ENCODE results near the gene SPTLC1.

The SPTLC1 gene

DNA sequence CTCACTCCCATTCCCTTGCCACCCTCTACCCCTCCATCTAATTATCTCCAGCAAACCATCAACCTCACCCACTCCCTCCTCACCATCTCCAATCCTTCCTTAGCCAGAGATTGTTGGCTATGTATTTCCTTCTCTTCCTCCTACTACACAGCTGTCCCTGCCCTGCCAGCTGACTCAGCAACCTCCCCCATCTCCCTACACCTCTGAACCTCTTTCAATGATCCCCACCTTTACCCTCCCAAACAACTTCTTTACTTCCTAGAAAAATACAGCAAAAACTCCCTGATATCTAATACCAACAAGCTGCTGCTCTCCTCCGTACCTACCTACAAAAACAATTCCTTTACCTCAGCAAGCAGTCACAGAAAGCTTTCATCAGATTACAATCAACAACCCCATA lies 37.3 kb downstream of the SPTLC1 start:
- DNase-seq, result no peak

GRCh38 chr9:92071634-92072033 lies 43.6 kb downstream of the SPTLC1 start:
- DNase-seq, result no peak

GRCh38 chr9:92066168-92066567 lies 49.0 kb downstream of the SPTLC1 start:
- DNase-seq, result no peak

- DNase-seq, result no peak
Observed at GRCh38 chr9:92064711-92065110, 50.5 kb downstream of the SPTLC1 start.

- DNase-seq, result no peak
Observed at GRCh38 chr9:92061184-92061583, 54.0 kb downstream of the SPTLC1 start.

DNA sequence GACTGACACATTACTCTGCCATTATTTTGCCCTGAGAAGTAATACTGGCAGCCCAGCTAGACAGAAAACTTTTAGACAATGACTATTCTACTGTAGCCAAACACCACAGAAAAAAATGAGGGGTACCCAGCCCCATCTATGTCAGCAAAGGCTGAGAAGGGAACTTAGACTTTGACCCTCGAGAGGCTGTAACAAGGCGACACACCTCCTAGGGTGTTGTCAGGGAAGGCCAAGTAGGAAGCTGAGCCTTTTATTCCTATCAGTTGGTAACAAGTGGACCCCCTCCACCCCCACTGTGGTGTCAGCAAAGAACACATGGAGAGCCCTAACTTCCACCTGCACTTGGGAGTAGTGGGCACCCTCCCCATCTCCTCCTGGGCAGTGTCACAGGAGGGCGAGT lies 55.6 kb downstream of the SPTLC1 start:
- DNase-seq, result no peak

DNA sequence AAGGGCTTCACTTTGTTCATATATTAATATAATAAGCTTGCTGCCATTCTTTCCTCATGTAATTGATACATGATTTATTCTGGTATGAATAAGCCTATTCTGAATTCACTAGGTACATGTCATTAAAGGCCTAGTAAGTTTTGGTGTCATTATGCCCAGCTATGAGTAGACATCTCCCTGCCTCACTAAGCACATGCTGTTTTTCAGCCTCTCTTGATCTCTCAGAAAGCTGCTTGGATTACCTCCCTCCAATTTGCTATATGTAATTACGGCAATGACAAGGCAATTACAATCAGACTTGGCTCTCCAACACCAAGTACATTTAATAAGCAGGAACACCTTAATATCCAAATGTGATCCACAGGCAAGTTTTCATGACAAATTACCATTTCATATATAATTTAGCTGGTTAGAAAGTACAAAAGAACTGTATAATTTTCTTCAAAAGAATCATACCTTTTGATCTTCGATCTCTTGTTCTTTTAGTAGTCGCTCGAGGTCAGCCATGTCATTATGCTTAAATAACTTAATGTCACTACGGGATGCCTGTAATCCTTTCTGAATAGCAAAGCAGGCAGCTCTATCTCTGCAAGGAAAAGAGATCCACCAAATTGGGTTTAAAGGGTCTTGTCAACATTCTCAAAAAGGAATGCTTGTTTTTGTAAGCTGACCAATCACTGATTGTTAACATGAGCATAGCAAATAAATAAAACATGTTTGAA lies 56.3 kb downstream of the SPTLC1 start:
- DNase-seq, result no peak

DNA sequence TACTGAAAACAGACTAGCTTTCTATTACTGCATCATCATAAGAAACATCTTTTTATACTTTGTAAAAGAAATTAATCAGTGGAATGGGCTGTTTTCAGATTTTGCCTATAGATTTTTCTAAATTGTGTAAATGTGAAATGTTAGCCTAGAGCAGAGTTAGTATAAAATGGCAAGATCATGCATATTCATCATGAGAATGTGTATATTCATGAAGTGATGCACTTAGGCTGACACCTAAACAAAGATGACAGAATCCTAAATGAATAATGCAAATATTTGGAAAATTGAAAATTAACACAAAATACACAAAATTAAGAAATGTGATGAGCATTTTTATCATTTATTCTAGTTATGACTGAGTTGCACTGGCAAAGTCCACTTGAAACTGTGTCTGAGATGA lies 57.2 kb downstream of the SPTLC1 start:
- DNase-seq, result no peak

DNA sequence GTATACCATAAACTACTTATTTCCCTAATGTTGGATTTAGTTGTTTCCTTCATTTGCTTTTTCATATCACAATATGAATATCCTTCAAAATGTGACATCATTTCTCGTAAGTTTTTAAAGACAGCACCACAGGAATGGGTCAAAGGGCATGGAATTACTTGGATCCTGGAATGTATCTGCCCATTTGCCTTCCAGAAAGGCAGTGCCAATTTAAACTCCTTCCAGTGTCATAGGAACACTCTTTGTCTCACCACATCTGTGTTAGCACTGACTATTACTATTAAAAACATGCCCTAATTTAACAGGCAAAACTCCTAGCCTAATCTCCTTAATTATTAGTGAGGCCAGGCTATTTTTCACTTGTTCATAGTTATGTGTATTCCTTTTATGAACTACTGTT lies 58.0 kb downstream of the SPTLC1 start:
- DNase-seq, result no peak

GRCh38 chr9:92055624-92056023 lies 59.6 kb downstream of the SPTLC1 start:
- DNase-seq, result no peak

DNA sequence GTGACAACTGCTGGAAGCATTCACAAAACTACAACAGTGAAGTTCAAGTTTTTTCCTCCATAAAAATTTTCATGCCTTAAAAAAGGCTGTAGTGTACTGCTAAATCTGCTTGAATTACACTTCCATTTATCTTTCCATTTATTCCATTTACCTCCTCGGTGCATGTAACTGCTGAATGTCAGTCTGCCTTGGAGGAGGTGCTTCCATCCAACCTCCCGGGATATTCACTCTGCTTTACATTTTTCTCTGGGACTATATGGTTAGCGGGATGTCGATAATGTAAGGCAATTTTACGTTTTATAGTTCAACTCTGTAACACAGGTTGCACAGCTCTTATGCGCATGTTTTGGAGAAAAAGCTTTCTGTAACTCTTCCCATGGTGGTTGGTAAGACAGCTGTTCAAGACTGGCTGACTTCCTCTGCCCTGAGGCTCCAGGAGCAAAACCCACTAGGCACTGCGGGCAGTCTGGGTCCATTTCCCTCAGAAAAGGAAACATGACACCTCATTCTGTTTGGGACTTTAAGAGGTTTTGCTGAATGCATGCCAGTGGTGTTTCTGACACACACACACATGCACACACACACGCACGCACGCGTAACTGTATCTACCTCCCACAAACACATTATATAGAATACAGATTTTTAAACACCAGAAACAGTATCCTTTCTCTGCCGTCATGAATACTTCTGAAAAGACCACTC lies 66.1 kb downstream of the SPTLC1 start:
- no peak for DNase-seq

DNA sequence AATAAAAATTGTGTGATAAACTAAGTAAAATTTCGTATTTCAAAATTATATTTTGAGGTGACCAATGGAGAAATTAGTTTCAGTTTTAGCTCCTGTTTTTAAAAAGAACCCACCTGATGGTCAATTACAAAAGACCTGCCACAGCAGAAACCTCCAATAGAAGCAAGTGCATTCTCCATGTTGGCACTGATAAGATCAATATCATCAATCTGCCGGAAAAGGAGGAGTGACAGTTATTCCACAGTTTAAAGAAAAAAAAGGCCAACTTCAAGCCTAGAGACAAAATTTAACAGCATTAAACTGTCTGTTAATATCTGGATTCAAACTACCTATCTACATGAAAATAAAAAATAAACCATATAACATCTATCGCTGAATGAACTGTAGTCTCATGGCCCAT lies 67.7 kb downstream of the SPTLC1 start:
- no peak for DNase-seq

- DNase-seq, result no peak
Observed at GRCh38 chr9:92046676-92047075, 68.5 kb downstream of the SPTLC1 start.

DNA sequence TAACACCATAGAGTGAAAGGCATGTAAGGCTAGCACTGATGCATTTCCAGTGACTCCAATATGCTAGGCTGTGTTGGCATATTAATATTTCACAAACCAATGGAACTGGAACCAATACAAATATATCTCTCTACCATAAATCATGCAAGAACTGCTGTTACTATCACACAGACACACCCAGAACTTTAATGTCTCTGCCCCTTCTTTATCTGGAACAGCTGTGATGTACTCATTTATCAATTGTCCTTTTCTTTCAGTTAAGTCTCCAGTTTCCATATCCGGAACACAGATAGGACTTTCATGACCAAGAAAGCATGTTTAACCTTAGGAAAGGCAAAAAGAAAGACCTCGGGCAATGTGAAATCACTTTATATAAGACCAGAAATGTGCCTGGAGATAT lies 70.3 kb downstream of the SPTLC1 start:
- DNase-seq, result no peak

- DNase-seq, result no peak
Observed at GRCh38 chr9:92043002-92043401, 72.2 kb downstream of the SPTLC1 start.

DNA sequence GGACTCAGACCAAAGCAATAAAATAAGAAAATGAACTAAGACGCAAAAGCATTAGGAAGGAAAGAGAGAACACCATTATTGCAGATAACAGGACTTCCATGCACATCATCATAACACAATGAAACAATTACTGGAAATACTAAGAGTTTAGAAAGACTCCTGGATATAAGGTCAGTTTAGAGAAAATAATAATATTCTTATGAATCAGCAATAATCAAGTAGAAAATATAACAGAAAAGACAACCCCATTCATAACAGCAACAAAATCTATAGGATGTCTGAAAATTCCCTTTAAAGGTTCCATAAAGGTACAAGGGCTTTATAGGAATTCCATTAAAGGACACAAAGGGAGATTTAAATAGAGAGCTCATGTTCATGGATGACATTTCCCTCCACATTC lies 73.0 kb downstream of the SPTLC1 start:
- no peak for DNase-seq

- DNase-seq, result no peak
Observed at GRCh38 chr9:92036756-92037155, 78.5 kb downstream of the SPTLC1 start.

- DNase-seq, result no peak
Observed at GRCh38 chr9:92036411-92036746, 78.8 kb downstream of the SPTLC1 start.

GRCh38 chr9:92035687-92036410 lies 79.4 kb downstream of the SPTLC1 start:
- DNase-seq, result no peak

GRCh38 chr9:92035146-92035545 lies 80.1 kb downstream of the SPTLC1 start:
- DNase-seq, result no peak

GRCh38 chr9:92033991-92034390 lies 81.2 kb downstream of the SPTLC1 start:
- DNase-seq, result no peak

DNA sequence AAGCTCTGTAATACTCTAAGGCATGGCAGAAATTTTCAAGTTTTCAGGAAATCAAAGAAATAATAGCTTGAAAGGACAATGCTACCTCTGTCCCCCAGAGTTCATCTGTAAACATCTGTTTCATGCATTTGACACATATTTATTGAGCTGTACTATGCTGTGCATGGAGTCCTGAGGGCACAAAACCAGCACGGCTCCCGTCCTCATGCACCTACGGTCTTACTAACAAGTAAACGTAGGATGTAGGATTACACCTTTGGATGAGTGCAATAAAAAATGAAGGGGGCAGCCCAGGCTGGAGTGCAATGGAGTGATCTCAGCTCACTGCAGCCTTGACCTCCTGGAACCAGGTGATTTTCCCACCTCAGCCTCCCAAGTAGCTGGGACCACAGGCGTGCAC lies 81.9 kb downstream of the SPTLC1 start:
- DNase-seq, result no peak

DNA sequence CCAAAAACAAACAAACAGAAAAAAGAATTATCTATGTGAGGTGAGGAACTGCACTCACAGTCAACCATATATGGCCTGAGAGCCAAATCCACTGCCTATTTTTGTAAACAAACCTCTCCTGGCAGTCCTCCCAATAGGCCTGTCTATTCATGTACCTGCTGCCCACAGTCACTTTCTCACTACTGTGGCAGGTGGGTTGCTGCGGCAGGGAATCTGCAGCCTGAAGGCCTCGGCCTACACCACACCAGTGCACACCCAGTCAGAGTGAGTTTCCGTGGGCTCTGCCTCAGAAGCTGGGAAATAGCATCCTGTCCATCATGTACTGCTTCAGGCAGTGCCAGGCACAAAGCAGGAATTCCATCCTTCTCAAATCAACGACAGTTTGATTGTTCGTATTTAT lies 82.3 kb downstream of the SPTLC1 start:
- no peak for DNase-seq

GRCh38 chr9:92030367-92030766 lies 84.8 kb downstream of the SPTLC1 start:
- DNase-seq, result no peak

All from activated CD4-positive, alpha-beta T cell treated with anti-CD3 and anti-CD28 coated beads, Interleukin-10, Interleukin-2, amounts not matched to agents 100 ng/mL and 50 ng/mL, durations not matched to agents 16 hours and 8 hours (primary cell).